Superior temporal gyrus (tissue), 1 donor: Measurements from ENCODE around the gene ITGB7.

ENCODE experiments used
- DNase-seq: peaks from one replicate; pipeline ENCODE4 v3.0.0-alpha.2; 2016; ENCODE audit errors: extremely low spot score

Gene ITGB7

DNA sequence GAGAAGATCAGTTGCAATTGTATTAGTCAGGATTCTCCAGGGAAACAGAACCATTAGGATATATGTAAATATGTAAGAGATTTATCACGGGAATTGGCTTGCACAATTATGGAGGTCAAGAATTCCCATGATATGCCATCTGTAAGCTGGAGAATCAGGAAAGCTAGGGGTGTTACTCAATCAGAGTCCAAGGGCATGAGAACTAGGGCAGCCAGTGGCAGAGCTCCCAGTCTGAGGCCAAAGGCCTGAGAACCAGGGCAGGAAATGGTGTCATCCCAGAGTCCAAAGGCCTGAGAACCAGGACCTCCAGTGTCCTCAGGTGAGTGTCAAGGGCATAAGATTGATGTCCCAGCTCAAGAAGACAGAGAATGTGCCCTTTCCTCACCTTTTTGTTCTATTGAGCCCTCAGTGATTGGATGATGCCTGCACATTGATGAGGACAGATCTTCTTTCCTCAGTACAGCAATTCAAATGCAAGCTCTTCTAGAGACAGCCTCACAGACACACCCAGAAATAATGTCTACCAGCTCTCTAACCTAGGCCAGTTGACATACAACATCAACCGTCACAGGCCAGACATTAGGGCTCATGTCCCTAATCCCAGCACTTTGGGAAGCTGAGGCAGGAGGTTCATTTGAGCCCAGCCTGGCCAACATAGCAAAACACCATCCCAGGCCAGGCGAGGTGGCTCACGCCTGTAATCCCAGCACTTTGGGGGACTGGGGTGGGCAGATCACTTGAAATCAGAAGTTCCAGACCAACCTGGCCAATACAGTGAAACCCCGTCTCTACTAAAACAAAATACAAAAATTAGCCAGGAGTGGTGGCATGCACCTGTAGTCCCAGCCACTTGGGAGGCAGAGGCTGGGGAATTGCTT lies 61.4 kb downstream of the ITGB7 start:
- no peak for DNase-seq

DNA sequence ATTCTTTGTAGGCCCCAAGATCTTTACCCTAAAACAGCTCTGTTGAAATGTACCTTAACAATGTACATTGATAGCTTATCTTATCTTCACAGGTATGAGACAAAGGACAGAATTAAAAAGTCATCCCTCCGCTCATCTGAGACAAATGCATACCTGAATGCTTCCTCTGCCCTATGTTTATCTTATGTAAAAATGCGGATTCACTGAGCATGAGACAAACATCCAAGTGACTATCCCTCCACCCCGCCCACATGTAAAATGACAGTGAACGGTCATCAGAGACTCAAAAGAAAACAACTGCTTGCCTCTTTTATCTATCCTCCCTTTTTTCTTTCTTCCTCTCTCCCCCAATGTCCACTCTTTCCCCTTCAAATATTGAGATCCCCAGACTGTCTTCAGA lies 63.7 kb downstream of the ITGB7 start:
- DNase-seq, result no peak
